HG02763 (cell line): ENCODE results near the gene SRA1.

Source experiments
- ATAC-seq: cut with Tn5 transposase; IDR thresholded peaks from one replicate; pipeline ENCODE4 v1.9.1; 2021; ENCODE audit warnings: mild to moderate bottlenecking, moderate library complexity; ENCODE audit not compliant: unreplicated experiment

Gene SRA1

GRCh38 chr5:140571105-140571504 is 13.8 kb upstream of the SRA1 start:
- no peak for ATAC-seq

- no peak for ATAC-seq
These were observed 13.2 kb upstream of the SRA1 start for GRCh38 chr5:140570488-140570887.

- no peak for ATAC-seq
These were observed 12.8 kb upstream of the SRA1 start for GRCh38 chr5:140570058-140570457.

GRCh38 chr5:140569197-140569596 is 11.9 kb upstream of the SRA1 start:
- no peak for ATAC-seq

GRCh38 chr5:140568443-140569063 is 11.3 kb upstream of the SRA1 start:
- no peak for ATAC-seq

GRCh38 chr5:140567871-140568270 is 10.6 kb upstream of the SRA1 start:
- no peak for ATAC-seq

GRCh38 chr5:140567136-140567818 is 10.0 kb upstream of the SRA1 start:
- no peak for ATAC-seq

GRCh38 chr5:140566665-140567064 is 9.4 kb upstream of the SRA1 start:
- ATAC-seq: no peak

- no peak for ATAC-seq
These were observed 8.5 kb upstream of the SRA1 start for GRCh38 chr5:140565780-140566095.

- no peak for ATAC-seq
These were observed 7.9 kb upstream of the SRA1 start for GRCh38 chr5:140565024-140565779.

- peak; percentile 93 for ATAC-seq
These were observed 7.1 kb upstream of the SRA1 start, which contains the start of the genes APBB3 and SLC35A4 for GRCh38 chr5:140564196-140565023. Gene APBB3, minus strand, starts transcription at chr5:140564598. Its CDS starts 353 bp downstream, at chr5:140564245. Gene SLC35A4, plus strand, starts transcription at chr5:140564828. Its CDS starts 2,342 bp downstream, at chr5:140567170.

- no peak for ATAC-seq
These were observed 6.3 kb upstream of the SRA1 start for GRCh38 chr5:140563596-140563995.

- no peak for ATAC-seq
These were observed 4.7 kb upstream of the SRA1 start for GRCh38 chr5:140561753-140562523.

GRCh38 chr5:140560227-140560626 is 3.0 kb upstream of the SRA1 start:
- ATAC-seq: no peak

- ATAC-seq: no peak
These were observed 1.3 kb upstream of the SRA1 start for GRCh38 chr5:140558542-140558941.

- ATAC-seq: no peak
These were observed 692 bp upstream of the SRA1 start for GRCh38 chr5:140557965-140558364.

GRCh38 chr5:140556438-140556837 is 835 bp downstream of the SRA1 start:
- ATAC-seq: no peak

- ATAC-seq: no peak
These were observed 1.4 kb downstream of the SRA1 start for GRCh38 chr5:140555747-140556312.

GRCh38 chr5:140554454-140554853 is 2.8 kb downstream of the SRA1 start:
- ATAC-seq: no peak

GRCh38 chr5:140553657-140554056 is 3.6 kb downstream of the SRA1 start:
- no peak for ATAC-seq
